Progenitor cell of endocrine pancreas (in vitro differentiated cells): Measurements from ENCODE around the gene KRTAP19-3. TPM values are rescaled to one million over a fixed set of nuclear protein-coding genes. Genes with fewer than 3 reads are reported as not detected.

Source experiments
- DNase-seq: peaks from one replicate; pipeline ENCODE4 v3.0.0; 2021; ENCODE audit warnings: low spot score; ENCODE audit not compliant: unreplicated experiment
- H3K27ac Mint-ChIP-seq: 2 replicates; pipeline ENCODE4 v1.8.0; 2021; ENCODE audit warnings: mild to moderate bottlenecking, moderate library complexity, mixed read lengths
- H3K27me3 Mint-ChIP-seq: 2 replicates; pipeline ENCODE4 v1.8.0; 2021; ENCODE audit warnings: mixed read lengths
- H3K36me3 Mint-ChIP-seq: 2 replicates; pipeline ENCODE4 v1.8.0; 2022; ENCODE audit warnings: mixed read lengths; ENCODE audit not compliant: insufficient read depth
- H3K4me1 Mint-ChIP-seq: 2 replicates; pipeline ENCODE4 v1.8.0; 2021; ENCODE audit warnings: low read depth, mixed read lengths
- H3K4me3 Mint-ChIP-seq: 2 replicates; pipeline ENCODE4 v1.8.0; 2021; ENCODE audit warnings: low read depth, mild to moderate bottlenecking, moderate library complexity, mixed read lengths
- H3K9me3 Mint-ChIP-seq: 2 replicates; pipeline ENCODE4 v1.8.0; 2021; ENCODE audit warnings: low read depth, mixed read lengths
- total RNA-seq: library from RNA; stranded (reverse); gene quantifications from 2 replicates; pipeline ENCODE4 v1.2.1, GENCODE V29; 2021
- TF ChIP-seq, protein P1 (sequence below): fragments of 200-600 bp; sonication (generic); IDR thresholded peaks from one replicate; pipeline ENCODE4 v1.5.0; 2021; ENCODE audit warnings: antibody characterized with exemption, mild to moderate bottlenecking; ENCODE audit not compliant: unreplicated experiment

The KRTAP19-3 gene
- total RNA-seq, 1 donor from 2014 or later, result not detected

DNA sequence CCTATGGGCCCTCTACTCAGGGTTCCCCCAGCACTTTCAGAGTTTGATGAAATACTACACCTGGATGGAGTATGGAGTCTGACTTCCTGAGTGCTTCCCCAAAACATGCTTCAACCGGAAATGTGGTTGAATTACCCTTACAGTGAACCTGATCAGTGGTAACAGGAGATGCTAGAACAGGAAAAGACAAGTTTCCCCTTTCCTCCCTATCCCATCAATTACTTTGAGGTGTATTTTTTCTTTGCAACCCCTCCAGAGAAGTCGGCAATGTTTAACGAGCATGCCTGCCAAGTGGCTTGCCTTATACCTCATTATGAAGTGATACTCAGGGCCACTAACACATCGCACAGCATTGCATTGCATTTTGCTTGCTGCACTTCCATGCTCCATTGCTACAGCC lies 44.8 kb downstream of the KRTAP19-3 start:
- Mint-ChIP-seq H3K4me3 (no peak overlapping the region), H3K36me3 (no peaks in the 10 kb centered on the region), H3K27ac (no peak overlapping the region), H3K27me3 (no peaks in the 10 kb centered on the region), H3K4me1 (peaks cover 6% of the 10 kb centered on the region), H3K9me3 (no peaks in the 10 kb centered on the region)
- DNase-seq, result no peak
- TF ChIP-seq, protein P1, sequence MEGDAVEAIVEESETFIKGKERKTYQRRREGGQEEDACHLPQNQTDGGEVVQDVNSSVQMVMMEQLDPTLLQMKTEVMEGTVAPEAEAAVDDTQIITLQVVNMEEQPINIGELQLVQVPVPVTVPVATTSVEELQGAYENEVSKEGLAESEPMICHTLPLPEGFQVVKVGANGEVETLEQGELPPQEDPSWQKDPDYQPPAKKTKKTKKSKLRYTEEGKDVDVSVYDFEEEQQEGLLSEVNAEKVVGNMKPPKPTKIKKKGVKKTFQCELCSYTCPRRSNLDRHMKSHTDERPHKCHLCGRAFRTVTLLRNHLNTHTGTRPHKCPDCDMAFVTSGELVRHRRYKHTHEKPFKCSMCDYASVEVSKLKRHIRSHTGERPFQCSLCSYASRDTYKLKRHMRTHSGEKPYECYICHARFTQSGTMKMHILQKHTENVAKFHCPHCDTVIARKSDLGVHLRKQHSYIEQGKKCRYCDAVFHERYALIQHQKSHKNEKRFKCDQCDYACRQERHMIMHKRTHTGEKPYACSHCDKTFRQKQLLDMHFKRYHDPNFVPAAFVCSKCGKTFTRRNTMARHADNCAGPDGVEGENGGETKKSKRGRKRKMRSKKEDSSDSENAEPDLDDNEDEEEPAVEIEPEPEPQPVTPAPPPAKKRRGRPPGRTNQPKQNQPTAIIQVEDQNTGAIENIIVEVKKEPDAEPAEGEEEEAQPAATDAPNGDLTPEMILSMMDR, result no peak

DNA sequence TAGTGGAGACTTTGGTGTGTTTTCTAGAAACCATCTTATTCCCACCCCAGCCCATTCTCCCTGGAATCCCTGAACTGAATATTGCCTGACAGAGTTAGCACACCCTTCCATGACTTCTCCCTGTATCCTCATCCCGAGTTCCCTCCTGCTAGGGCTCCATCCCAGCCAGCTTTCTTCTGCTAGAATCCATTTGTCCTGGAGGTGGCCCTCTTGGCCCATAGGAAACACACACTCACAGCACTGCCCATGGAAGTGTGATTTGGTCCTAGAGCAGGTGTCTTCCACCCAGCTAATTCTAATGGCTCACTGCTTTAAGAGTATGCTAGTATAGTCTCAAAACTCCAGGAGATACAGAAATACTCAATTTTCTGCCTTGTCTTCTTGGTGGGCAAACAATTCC lies 47.6 kb downstream of the KRTAP19-3 start:
- H3K9me3 Mint-ChIP-seq, result no peaks in the 10 kb centered on the region
- DNase-seq, result no peak
- peaks cover 3% of the 10 kb centered on the region for H3K4me1 Mint-ChIP-seq
- H3K27ac Mint-ChIP-seq, result no peak overlapping the region
- no peak overlapping the region for H3K4me3 Mint-ChIP-seq
- H3K36me3 Mint-ChIP-seq, result no peaks in the 10 kb centered on the region
- TF ChIP-seq, protein P1, result no peak
- H3K27me3 Mint-ChIP-seq, result no peaks in the 10 kb centered on the region

DNA sequence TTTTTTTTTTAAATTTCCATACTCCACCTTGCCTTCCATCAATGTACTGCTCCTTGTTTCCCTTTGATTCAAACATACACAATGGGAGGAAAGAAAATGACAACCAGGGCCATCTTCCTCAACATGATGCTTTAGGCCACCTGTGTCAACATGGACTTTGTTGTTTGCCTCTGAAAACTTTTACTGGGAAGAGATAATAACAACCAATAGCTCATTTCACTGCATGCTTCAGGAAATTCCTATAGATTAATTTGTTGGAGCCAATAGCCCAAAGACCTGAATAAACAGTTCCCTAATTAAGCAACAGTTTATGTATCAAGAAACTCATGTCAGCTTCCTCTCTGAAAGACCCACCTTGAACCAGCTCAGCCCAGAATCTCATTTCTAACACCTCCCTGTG lies 48.6 kb downstream of the KRTAP19-3 start:
- Mint-ChIP-seq H3K4me1 (peaks cover 3% of the 10 kb centered on the region), H3K9me3 (no peaks in the 10 kb centered on the region), H3K4me3 (no peak overlapping the region), H3K36me3 (no peaks in the 10 kb centered on the region), H3K27ac (no peak overlapping the region), H3K27me3 (no peaks in the 10 kb centered on the region)
- no peak for DNase-seq
- TF ChIP-seq, protein P1, result no peak

Other genes with a start within 250 kb of the KRTAP19-3 start
- not detected in 2 replicates for gene KRTAP24-1, start 209.1 kb downstream of the KRTAP19-3 start, total RNA-seq
- not detected in 2 replicates for gene KRTAP25-1, start 202.5 kb downstream of the KRTAP19-3 start, total RNA-seq
- gene KRTAP26-1, start 171.7 kb downstream of the KRTAP19-3 start, total RNA-seq, result not detected in 2 replicates
- not detected in 2 replicates for gene KRTAP27-1, start 154.3 kb downstream of the KRTAP19-3 start, total RNA-seq
- gene KRTAP23-1, start 143.4 kb downstream of the KRTAP19-3 start, total RNA-seq, result not detected in 2 replicates
- not detected in 2 replicates for gene KRTAP13-2, start 119.7 kb downstream of the KRTAP19-3 start, total RNA-seq
- not detected in 2 replicates for gene KRTAP13-1, start 96.0 kb downstream of the KRTAP19-3 start, total RNA-seq
- not detected in 2 replicates for gene KRTAP13-3, start 66.1 kb downstream of the KRTAP19-3 start, total RNA-seq
- gene KRTAP13-4, start 61.8 kb downstream of the KRTAP19-3 start, total RNA-seq, result not detected in 2 replicates
- not detected in 2 replicates for gene KRTAP15-1, start 51.7 kb downstream of the KRTAP19-3 start, total RNA-seq
- not detected in 2 replicates for gene KRTAP19-1, start 11.6 kb downstream of the KRTAP19-3 start, total RNA-seq
- gene KRTAP19-2, start 4.6 kb downstream of the KRTAP19-3 start, total RNA-seq, result not detected in 2 replicates
- gene KRTAP19-4, start 5.2 kb upstream of the KRTAP19-3 start, total RNA-seq, result not detected in 2 replicates
- not detected in 2 replicates for gene KRTAP19-5, start 10.1 kb upstream of the KRTAP19-3 start, total RNA-seq
- gene KRTAP19-6, start 49.9 kb upstream of the KRTAP19-3 start, total RNA-seq, result not detected in 2 replicates
- not detected in 2 replicates for gene KRTAP19-7, start 69.3 kb upstream of the KRTAP19-3 start, total RNA-seq
- gene KRTAP22-2, start 98.4 kb upstream of the KRTAP19-3 start, total RNA-seq, result not detected in 2 replicates
- gene KRTAP6-3, start 100.4 kb upstream of the KRTAP19-3 start, total RNA-seq, result not detected in 2 replicates
- gene KRTAP6-2, start 106.9 kb upstream of the KRTAP19-3 start, total RNA-seq, result not detected in 2 replicates
- gene KRTAP22-1, start 109.1 kb upstream of the KRTAP19-3 start, total RNA-seq, result not detected in 2 replicates
- gene KRTAP6-1, start 121.9 kb upstream of the KRTAP19-3 start, total RNA-seq, result not detected in 2 replicates
- not detected in 2 replicates for gene KRTAP20-1, start 124.4 kb upstream of the KRTAP19-3 start, total RNA-seq
- gene KRTAP20-4, start 128.6 kb upstream of the KRTAP19-3 start, total RNA-seq, result not detected in 2 replicates
- not detected in 2 replicates for gene KRTAP20-2, start 143.2 kb upstream of the KRTAP19-3 start, total RNA-seq
- gene KRTAP20-3, start 150.9 kb upstream of the KRTAP19-3 start, total RNA-seq, result not detected in 2 replicates
- gene KRTAP21-3, start 226.8 kb upstream of the KRTAP19-3 start, total RNA-seq, result not detected in 2 replicates